Left renal pelvis (tissue), 4 donors: ENCODE results near the gene C6orf136. TPM values are rescaled to one million over a fixed set of nuclear protein-coding genes. Genes with fewer than 3 reads are reported as not detected.
A peak's percentile ranks its signal among the peaks of the same experiment; 100 is the strongest.
"Not testable (repeated sequence)": the region's sequence is repeated elsewhere in the genome, so short reads cannot be mapped to it uniquely, and the experiment has no call there.

Experiments used
- DNase-seq, 4 donors: peaks; one replicate each; pipeline ENCODE4 v3.0.0-alpha.2; 2013; ENCODE audit warnings: low read depth in 4 of 4, low spot score in 3 of 4
- polyA plus RNA-seq, 4 donors: library from polyadenylated mRNA; unstranded; fragments of 120-200 nt; gene quantifications; one replicate each; pipeline ENCODE4 v1.2.1, GENCODE V29; 2013; ENCODE audit not compliant: insufficient read length in 4 of 4

The C6orf136 gene
- 10 to 100 TPM; 10.5 to 30.0 (median 24.5) TPM for polyA plus RNA-seq

GRCh38 chr6:30646450-30647241, at the start of gene C6orf136:
Gene C6orf136, plus strand, starts transcription at chr6:30647133. Its CDS starts 99 bp downstream, at chr6:30647232.
- peak; percentile 71 to 80 (median 76) for DNase-seq

- DNase-seq, result not testable (repeated sequence)
These were observed 49.4 kb upstream of the C6orf136 start for GRCh38 chr6:30597315-30598144.

- no peak for DNase-seq
These were observed 47.9 kb upstream of the C6orf136 start for GRCh38 chr6:30598912-30599624.

GRCh38 chr6:30599625-30600324, 47.2 kb upstream of the C6orf136 start:
- DNase-seq, result no peak

- DNase-seq, result no peak
These were observed 46.4 kb upstream of the C6orf136 start for GRCh38 chr6:30600451-30600961.

- no peak for DNase-seq
These were observed 45.5 kb upstream of the C6orf136 start for GRCh38 chr6:30601436-30601814.

GRCh38 chr6:30601815-30602641, 44.9 kb upstream of the C6orf136 start:
- DNase-seq, result no peak

- no peak for DNase-seq
These were observed 43.0 kb upstream of the C6orf136 start for GRCh38 chr6:30603961-30604360.

GRCh38 chr6:30610065-30610464, 36.9 kb upstream of the C6orf136 start:
- DNase-seq, result no peak

GRCh38 chr6:30611150-30611855, 35.6 kb upstream of the C6orf136 start:
- DNase-seq, result no peak

- no peak for DNase-seq
These were observed 35.1 kb upstream of the C6orf136 start for GRCh38 chr6:30611856-30612194.

GRCh38 chr6:30612213-30612612, 34.7 kb upstream of the C6orf136 start:
- DNase-seq, result no peak

GRCh38 chr6:30612687-30613248, 34.2 kb upstream of the C6orf136 start:
- DNase-seq, result no peak

GRCh38 chr6:30613251-30614043, 33.5 kb upstream of the C6orf136 start:
- DNase-seq, result no peak

GRCh38 chr6:30614044-30614842, 32.7 kb upstream of the C6orf136 start:
- no peak for DNase-seq

- DNase-seq, result peak; percentile 93 to 97 (median 96)
These were observed 32.1 kb upstream of the C6orf136 start for GRCh38 chr6:30614843-30615218.
